ENCODE data around the gene ZBTB3.
"Not testable (repeated sequence)": the region's sequence is repeated elsewhere in the genome, so short reads cannot be mapped to it uniquely, and the experiment has no call there.

Gene ZBTB3

DNA sequence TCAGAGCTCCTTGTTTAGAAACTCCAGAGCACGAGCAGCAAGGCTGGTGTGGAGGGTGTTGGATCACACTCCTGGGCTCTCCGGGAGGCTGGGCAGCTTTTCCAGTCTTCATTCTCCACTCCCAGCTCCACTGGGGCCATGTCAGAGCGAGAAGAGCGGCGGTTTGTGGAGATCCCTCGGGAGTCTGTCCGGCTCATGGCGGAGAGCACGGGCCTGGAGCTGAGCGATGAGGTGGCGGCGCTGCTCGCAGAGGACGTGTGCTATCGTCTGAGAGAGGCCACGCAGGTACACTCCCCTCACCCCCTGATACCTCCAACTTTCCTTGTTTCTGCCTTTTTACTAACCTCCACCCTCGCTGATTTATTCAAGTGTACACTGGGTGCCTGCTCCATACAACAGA, 21.7 kb upstream of the ZBTB3 start:
- Mint-ChIP-seq H3K9me3 (no peaks in the 10 kb centered on the region), H3K4me3 (no peak overlapping the region), H3K4me1 (ENCODE audit: low read depth) (peaks cover 29% of the 10 kb centered on the region), H3K27me3 (no peaks in the 10 kb centered on the region), H3K27ac (no peak overlapping the region), H3K36me3 (ENCODE audit: low read depth) (peaks cover 21% of the 10 kb centered on the region)

DNA sequence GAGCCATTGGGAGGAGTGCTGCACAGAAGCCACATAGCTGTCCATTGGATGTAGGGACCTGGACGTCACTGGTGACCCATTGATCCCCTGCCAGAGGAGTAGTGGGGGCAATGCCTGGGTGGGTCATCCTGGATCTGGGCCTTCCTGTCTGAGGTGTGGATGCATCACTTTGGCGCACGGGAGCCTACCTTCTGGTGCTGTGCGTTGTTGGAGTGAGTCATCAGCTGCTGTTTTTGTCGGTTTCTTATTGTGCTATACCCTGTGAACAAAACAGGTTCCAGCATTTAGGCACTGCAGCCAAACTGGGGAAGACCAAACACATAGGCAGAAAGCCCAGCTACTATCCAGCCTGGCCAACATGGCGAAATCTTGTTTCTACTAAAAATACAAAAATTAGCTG, 20.4 kb upstream of the ZBTB3 start:
- no peaks in the 10 kb centered on the region for H3K9me3 Mint-ChIP-seq
- no peak overlapping the region for H3K4me3 Mint-ChIP-seq
- H3K4me1 Mint-ChIP-seq (ENCODE audit: low read depth): peaks cover 41% of the 10 kb centered on the region
- H3K27me3 Mint-ChIP-seq: no peaks in the 10 kb centered on the region
- peaks cover 21% of the 10 kb centered on the region for H3K36me3 Mint-ChIP-seq (ENCODE audit: low read depth)
- H3K27ac Mint-ChIP-seq: no peak overlapping the region

- H3K36me3 Mint-ChIP-seq (ENCODE audit: low read depth): peaks cover 13% of the 10 kb centered on the region
- peak within 1 kb of the TSS; percentile 88 for H3K4me3 Mint-ChIP-seq
- H3K4me1 Mint-ChIP-seq (ENCODE audit: low read depth): peaks cover 28% of the 10 kb centered on the region
- H3K9me3 Mint-ChIP-seq: no peaks in the 10 kb centered on the region
- peak within 1 kb of the TSS; percentile 94 for H3K27ac Mint-ChIP-seq
- H3K27me3 Mint-ChIP-seq: no peaks in the 10 kb centered on the region
Measured at GRCh38 chr11:62771144-62772021, 17.4 kb upstream of the ZBTB3 start, which contains the start of gene TAF6L. Gene TAF6L (plus strand): TSS chr11:62771396. CDS start chr11:62775784, 4,388 bp downstream.

- H3K27me3 Mint-ChIP-seq: no peaks in the 10 kb centered on the region
- peaks cover 28% of the 10 kb centered on the region for H3K4me1 Mint-ChIP-seq (ENCODE audit: low read depth)
- H3K9me3 Mint-ChIP-seq: no peaks in the 10 kb centered on the region
- H3K27ac Mint-ChIP-seq: peak overlapping the region; percentile 94
- H3K4me3 Mint-ChIP-seq: peak overlapping the region; percentile 88
- H3K36me3 Mint-ChIP-seq (ENCODE audit: low read depth): peaks cover 13% of the 10 kb centered on the region
Measured at GRCh38 chr11:62770778-62771143, 16.8 kb upstream of the ZBTB3 start.

- Mint-ChIP-seq H3K27ac (peak overlapping the region; percentile 75), H3K4me3 (peak overlapping the region; percentile 99), H3K36me3 (ENCODE audit: low read depth) (peaks cover 27% of the 10 kb centered on the region), H3K4me1 (ENCODE audit: low read depth) (peaks cover 23% of the 10 kb centered on the region)
- H3K27me3 Mint-ChIP-seq, H3K9me3 Mint-ChIP-seq: not testable (repeated sequence)
Measured at GRCh38 chr11:62760867-62761227, 6.9 kb upstream of the ZBTB3 start.

GRCh38 chr11:62757846-62758788, 4.2 kb upstream of the ZBTB3 start:
- Mint-ChIP-seq H3K4me3 (no peak overlapping the region), H3K27me3 (no peaks in the 10 kb centered on the region), H3K36me3 (ENCODE audit: low read depth) (peaks cover 12% of the 10 kb centered on the region), H3K9me3 (no peaks in the 10 kb centered on the region), H3K27ac (no peak overlapping the region), H3K4me1 (ENCODE audit: low read depth) (peaks cover 28% of the 10 kb centered on the region)

DNA sequence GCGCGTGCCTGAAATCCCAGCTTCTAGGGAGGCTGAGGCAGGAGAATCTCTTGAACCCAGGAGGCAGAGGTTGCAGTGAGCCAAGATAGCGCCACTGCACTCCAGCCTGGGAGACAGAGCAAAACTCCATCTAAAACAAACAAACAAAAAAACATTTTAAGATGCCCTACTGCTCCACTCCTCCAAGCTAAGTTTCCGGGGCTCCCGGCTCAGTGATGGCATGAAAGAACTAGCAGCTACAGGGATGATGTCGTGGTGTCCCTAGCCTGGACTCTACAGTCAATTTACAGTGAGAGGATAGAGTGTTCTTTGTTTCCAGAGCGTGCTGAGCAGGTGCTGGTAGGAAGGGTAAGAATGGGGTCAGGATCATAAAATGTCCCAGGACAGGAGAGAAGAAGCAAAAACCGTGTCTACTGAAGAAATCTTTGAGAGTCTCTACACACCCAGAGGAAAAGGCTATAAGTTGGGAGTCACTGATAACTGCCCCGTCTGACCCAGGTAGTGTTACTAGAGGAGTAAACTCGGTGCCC, 1.2 kb upstream of the ZBTB3 start:
- Mint-ChIP-seq H3K4me3 (peak overlapping the region; percentile 99), H3K36me3 (ENCODE audit: low read depth) (peaks cover 5% of the 10 kb centered on the region), H3K27ac (no peak overlapping the region), H3K9me3 (no peaks in the 10 kb centered on the region), H3K27me3 (no peaks in the 10 kb centered on the region), H3K4me1 (ENCODE audit: low read depth) (peaks cover 25% of the 10 kb centered on the region)

GRCh38 chr11:62752994-62753735, 795 bp downstream of the ZBTB3 start:
- H3K36me3 Mint-ChIP-seq (ENCODE audit: low read depth): peaks cover 5% of the 10 kb centered on the region
- H3K27ac Mint-ChIP-seq: peak overlapping the region; percentile 98
- H3K4me3 Mint-ChIP-seq: peak overlapping the region; percentile 99
- peaks cover 35% of the 10 kb centered on the region for H3K4me1 Mint-ChIP-seq (ENCODE audit: low read depth)
- no peaks in the 10 kb centered on the region for H3K27me3 Mint-ChIP-seq
- no peaks in the 10 kb centered on the region for H3K9me3 Mint-ChIP-seq

- H3K4me3 Mint-ChIP-seq: no peak overlapping the region
- peaks cover 35% of the 10 kb centered on the region for H3K4me1 Mint-ChIP-seq (ENCODE audit: low read depth)
- H3K27ac Mint-ChIP-seq: peak overlapping the region; percentile 34
Measured at GRCh38 chr11:62752177-62752785, 1.7 kb downstream of the ZBTB3 start.

DNA sequence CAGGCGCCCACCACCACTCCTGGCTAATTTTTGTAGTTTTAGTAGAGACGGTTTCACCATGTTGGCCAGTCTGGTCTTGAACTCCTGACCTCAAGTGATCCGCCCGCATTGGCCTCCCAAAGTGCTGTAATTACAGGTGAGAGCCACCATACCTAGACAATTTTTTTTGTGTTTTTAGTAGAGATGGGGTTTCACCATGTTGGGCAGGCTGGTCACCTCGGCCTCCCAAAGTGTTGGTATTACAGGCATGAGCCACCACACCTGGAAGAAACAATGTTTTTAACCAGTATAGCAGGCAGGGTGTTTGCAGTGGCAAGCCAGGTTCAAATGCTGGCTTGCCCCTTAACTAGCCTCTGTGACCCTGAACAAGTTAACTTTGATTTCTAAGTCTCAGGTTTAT, 4.0 kb downstream of the ZBTB3 start:
- H3K4me1 Mint-ChIP-seq (ENCODE audit: low read depth): peaks cover 35% of the 10 kb centered on the region
- not testable (repeated sequence) for H3K9me3 Mint-ChIP-seq, H3K27ac Mint-ChIP-seq

More at GRCh38 chr11:62752177-62752785, 1.7 kb downstream of the ZBTB3 start:
- Mint-ChIP-seq H3K36me3 (ENCODE audit: low read depth) (peaks cover 5% of the 10 kb centered on the region), H3K27me3 (no peaks in the 10 kb centered on the region), H3K9me3 (no peaks in the 10 kb centered on the region)

DNA sequence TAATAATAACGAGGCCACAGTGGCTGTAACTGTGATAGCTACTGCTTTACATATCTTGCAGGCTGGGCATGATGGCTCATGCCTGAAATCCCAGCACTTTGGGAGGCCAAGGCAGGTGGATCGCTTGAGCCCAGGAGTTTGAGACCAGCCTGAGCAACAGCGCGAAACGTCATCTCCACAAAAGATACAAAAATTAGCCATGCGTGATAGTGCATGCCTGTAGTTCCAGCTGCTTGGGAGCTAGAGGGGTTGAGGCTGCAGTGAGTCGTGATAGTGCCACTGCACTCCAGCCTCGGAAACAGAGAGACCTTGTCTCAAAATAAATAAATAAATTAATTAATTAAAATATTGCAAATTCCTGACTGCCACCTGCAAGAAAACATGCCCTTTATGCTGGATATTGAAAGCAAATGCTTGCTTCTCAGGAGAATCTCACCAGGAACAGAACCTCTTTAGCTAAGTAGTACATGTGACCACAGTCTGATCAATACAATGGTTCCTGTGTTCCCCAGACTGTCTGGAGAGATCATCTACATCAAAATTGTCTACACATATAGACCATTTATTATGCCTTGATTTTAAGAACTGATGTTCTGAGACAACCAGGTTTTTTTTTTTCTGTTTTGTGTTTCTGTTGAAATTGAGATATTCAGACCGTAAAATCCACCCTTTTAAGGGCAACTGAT, 6.3 kb downstream of the ZBTB3 start:
- Mint-ChIP-seq H3K4me1 (ENCODE audit: low read depth) (peaks cover 16% of the 10 kb centered on the region), H3K27me3 (no peaks in the 10 kb centered on the region), H3K27ac (no peak overlapping the region), H3K36me3 (ENCODE audit: low read depth) (peaks cover 5% of the 10 kb centered on the region), H3K9me3 (no peaks in the 10 kb centered on the region), H3K4me3 (no peak overlapping the region)

More for the DNA sequence above, 4.0 kb downstream of the ZBTB3 start:
- H3K4me3 Mint-ChIP-seq; H3K27me3 Mint-ChIP-seq; H3K36me3 Mint-ChIP-seq (ENCODE audit: low read depth): not testable (repeated sequence)

- no peaks in the 10 kb centered on the region for H3K9me3 Mint-ChIP-seq
- no peak overlapping the region for H3K27ac Mint-ChIP-seq
- no peaks in the 10 kb centered on the region for H3K27me3 Mint-ChIP-seq
- peaks cover 41% of the 10 kb centered on the region for H3K36me3 Mint-ChIP-seq (ENCODE audit: low read depth)
- peaks cover 7% of the 10 kb centered on the region for H3K4me1 Mint-ChIP-seq (ENCODE audit: low read depth)
- no peak overlapping the region for H3K4me3 Mint-ChIP-seq
Measured at GRCh38 chr11:62737196-62737595, 16.8 kb downstream of the ZBTB3 start.

DNA sequence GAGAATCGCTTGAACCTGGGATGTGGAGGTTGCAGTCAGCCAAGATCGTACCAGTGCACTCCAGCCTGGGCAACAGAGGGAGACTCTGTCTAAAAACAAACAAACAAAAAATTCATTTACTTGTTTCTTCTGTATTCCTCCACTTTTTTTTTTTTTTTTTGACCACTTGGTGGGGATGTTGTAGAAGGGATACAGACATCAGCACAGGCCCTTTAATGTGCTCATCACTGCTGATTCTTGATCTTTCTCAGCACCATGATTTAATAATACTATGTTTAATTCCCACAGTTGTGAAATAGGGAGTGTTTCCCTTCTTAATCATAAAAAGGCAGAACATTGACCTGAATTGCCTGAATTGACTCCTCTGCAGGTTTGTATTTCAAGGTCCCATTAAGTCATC, 21.1 kb downstream of the ZBTB3 start:
- Mint-ChIP-seq H3K27me3 (no peaks in the 10 kb centered on the region), H3K36me3 (ENCODE audit: low read depth) (peaks cover 33% of the 10 kb centered on the region), H3K27ac (no peak overlapping the region), H3K4me1 (ENCODE audit: low read depth) (peaks cover 28% of the 10 kb centered on the region), H3K9me3 (no peaks in the 10 kb centered on the region), H3K4me3 (no peak overlapping the region)
